ENCODE data around the gene NKIRAS2.

The NKIRAS2 gene

GRCh38 chr17:42052346-42052877 is 32.5 kb downstream of the NKIRAS2 start:
- FAIRE-seq (no peak), DNase-seq (ENCODE audit: insufficient read length, low spot score) (no peak)

GRCh38 chr17:42053731-42054500 is 34.0 kb downstream of the NKIRAS2 start:
- DNase-seq (ENCODE audit: insufficient read length, low spot score) = no peak
- no peak for FAIRE-seq

- FAIRE-seq (no peak), DNase-seq (ENCODE audit: insufficient read length, low spot score) (no peak)
Measured at GRCh38 chr17:42055027-42055426, 35.1 kb downstream of the NKIRAS2 start.

- FAIRE-seq (peak; percentile 40), DNase-seq (ENCODE audit: insufficient read length, low spot score) (no peak)
Measured at GRCh38 chr17:42055496-42055895, 35.6 kb downstream of the NKIRAS2 start.

- FAIRE-seq = no peak
- no peak for DNase-seq (ENCODE audit: insufficient read length, low spot score)
Measured at GRCh38 chr17:42056635-42057034, 36.7 kb downstream of the NKIRAS2 start.

- FAIRE-seq (no peak), DNase-seq (ENCODE audit: insufficient read length, low spot score) (no peak)
Measured at GRCh38 chr17:42058063-42058462, 38.2 kb downstream of the NKIRAS2 start.

- no peak for FAIRE-seq
- DNase-seq (ENCODE audit: insufficient read length, low spot score) = no peak
Measured at GRCh38 chr17:42059815-42060214, 39.9 kb downstream of the NKIRAS2 start.

- FAIRE-seq (no peak), DNase-seq (ENCODE audit: insufficient read length, low spot score) (no peak)
Measured at GRCh38 chr17:42060231-42060630, 40.3 kb downstream of the NKIRAS2 start.

- FAIRE-seq = no peak
- no peak for DNase-seq (ENCODE audit: insufficient read length, low spot score)
Measured at GRCh38 chr17:42061646-42062487, 42.0 kb downstream of the NKIRAS2 start.

GRCh38 chr17:42062681-42063080 is 42.8 kb downstream of the NKIRAS2 start:
- DNase-seq (ENCODE audit: insufficient read length, low spot score) = no peak
- FAIRE-seq = no peak

GRCh38 chr17:42065201-42065600 is 45.3 kb downstream of the NKIRAS2 start:
- DNase-seq (ENCODE audit: insufficient read length, low spot score) (no peak), FAIRE-seq (no peak)

GRCh38 chr17:42067371-42068091 is 47.6 kb downstream of the NKIRAS2 start:
- peak; percentile 84 for DNase-seq (ENCODE audit: insufficient read length, low spot score)
- peak; percentile 95 for FAIRE-seq

GRCh38 chr17:42068979-42069378 is 49.1 kb downstream of the NKIRAS2 start:
- DNase-seq (ENCODE audit: insufficient read length, low spot score) = no peak
- FAIRE-seq = no peak

- no peak for DNase-seq (ENCODE audit: insufficient read length, low spot score)
- no peak for FAIRE-seq
Measured at GRCh38 chr17:42071810-42072209, 51.9 kb downstream of the NKIRAS2 start.

GRCh38 chr17:42072323-42073187 is 52.7 kb downstream of the NKIRAS2 start:
- DNase-seq (ENCODE audit: insufficient read length, low spot score) = no peak
- no peak for FAIRE-seq

All from HTR-8/SVneo (cell line).